ENCODE data around the gene DNAH14.

DNAH14 gene

GRCh38 chr1:225425201-225425786, 495.8 kb downstream of the DNAH14 start:
- no peak for TF ChIP-seq EP300 (IDR thresholded peaks at IDR 0.05; ENCODE audit: borderline replicate concordance)
- TF ChIP-seq ZBTB7A (IDR thresholded peaks at IDR 0.05; ENCODE audit: low read depth): peak; percentile 62; the same call in 1 of the 2 replicates
- no peak for TF ChIP-seq TAF1 (IDR thresholded peaks at IDR 0.05; ENCODE audit: low read depth)
- TF ChIP-seq EGR1 (IDR thresholded peaks at IDR 0.05): no peak
- TF ChIP-seq TEAD4 (IDR thresholded peaks at IDR 0.05): 0 out of 2 replicates have a peak, but pooled peaks have one; percentile 15
- TF ChIP-seq CEBPB (IDR thresholded peaks at IDR 0.05): no peak

- TF ChIP-seq MAX (IDR thresholded peaks at IDR 0.05) (peak; percentile 73), EP300 (IDR thresholded peaks at IDR 0.05; ENCODE audit: borderline replicate concordance) (no peak)
Measured at GRCh38 chr1:225426395-225427234, 497.1 kb downstream of the DNAH14 start.

GRCh38 chr1:225427235-225428067, 498.0 kb downstream of the DNAH14 start, which contains the start of gene LBR:
LBR (minus strand) TSS chr1:225428038; CDS start chr1:225424075, 3,963 bp downstream.
- no peak for TF ChIP-seq RAD21 (IDR thresholded peaks at IDR 0.05; ENCODE audit: low read depth)
- TF ChIP-seq TAF1 (IDR thresholded peaks at IDR 0.05; ENCODE audit: low read depth): no peak; the same call in 1 of the 2 replicates
- no peak for TF ChIP-seq USF1 (IDR thresholded peaks at IDR 0.05)
- 0 out of 2 replicates have a peak, but pooled peaks have one; percentile 27 for TF ChIP-seq EGR1 (IDR thresholded peaks at IDR 0.05)
- TF ChIP-seq ZBTB7A (IDR thresholded peaks at IDR 0.05; ENCODE audit: low read depth): peak; percentile 76; the same call in 1 of the 2 replicates
- no peak for TF ChIP-seq CEBPB (IDR thresholded peaks at IDR 0.05)
- peak; percentile 33; the same call in 1 of the 2 replicates for TF ChIP-seq TEAD4 (IDR thresholded peaks at IDR 0.05)
- TF ChIP-seq NFIC (IDR thresholded peaks at IDR 0.05): no peak
- TF ChIP-seq TCF12 (IDR thresholded peaks at IDR 0.05; ENCODE audit: low read depth): no peak
- TF ChIP-seq EP300 (IDR thresholded peaks at IDR 0.05; ENCODE audit: borderline replicate concordance): no peak
- TF ChIP-seq MAX (IDR thresholded peaks at IDR 0.05): peak; percentile 11; the same call in 1 of the 2 replicates
- peak; percentile 62; the same call in 1 of the 2 replicates for TF ChIP-seq YY1 (IDR thresholded peaks at IDR 0.05; ENCODE audit: low read depth)
- no peak for TF ChIP-seq REST (IDR thresholded peaks at IDR 0.05; ENCODE audit: low read depth)
- no peak for TF ChIP-seq CREB1 (IDR thresholded peaks at IDR 0.05; ENCODE audit: low read depth)
- TF ChIP-seq FOXM1 (IDR thresholded peaks at IDR 0.05; ENCODE audit: borderline replicate concordance, low read depth): no peak

GRCh38 chr1:225428068-225428880, 498.8 kb downstream of the DNAH14 start:
- TF ChIP-seq CREB1 (IDR thresholded peaks at IDR 0.05; ENCODE audit: low read depth): no peak
- no peak for TF ChIP-seq NFIC (IDR thresholded peaks at IDR 0.05)
- peak; percentile 9; the same call in 1 of the 2 replicates for TF ChIP-seq EGR1 (IDR thresholded peaks at IDR 0.05)
- TF ChIP-seq REST (IDR thresholded peaks at IDR 0.05; ENCODE audit: low read depth): no peak
- TF ChIP-seq EP300 (IDR thresholded peaks at IDR 0.05; ENCODE audit: borderline replicate concordance): no peak
- TF ChIP-seq MAX (IDR thresholded peaks at IDR 0.05): peak; percentile 75
- peak; percentile 89 for TF ChIP-seq FOXM1 (IDR thresholded peaks at IDR 0.05; ENCODE audit: borderline replicate concordance, low read depth)
- peak; percentile 77 for TF ChIP-seq TAF1 (IDR thresholded peaks at IDR 0.05; ENCODE audit: low read depth)
- TF ChIP-seq CEBPB (IDR thresholded peaks at IDR 0.05): no peak
- TF ChIP-seq YY1 (IDR thresholded peaks at IDR 0.05; ENCODE audit: low read depth): 0 out of 2 replicates have a peak, but pooled peaks have one; percentile 30
- peak; percentile 39; the same call in 1 of the 2 replicates for TF ChIP-seq TCF12 (IDR thresholded peaks at IDR 0.05; ENCODE audit: low read depth)

Measured in Ishikawa (cell line).